ENCODE measurements around the gene PMFBP1.

DNA sequence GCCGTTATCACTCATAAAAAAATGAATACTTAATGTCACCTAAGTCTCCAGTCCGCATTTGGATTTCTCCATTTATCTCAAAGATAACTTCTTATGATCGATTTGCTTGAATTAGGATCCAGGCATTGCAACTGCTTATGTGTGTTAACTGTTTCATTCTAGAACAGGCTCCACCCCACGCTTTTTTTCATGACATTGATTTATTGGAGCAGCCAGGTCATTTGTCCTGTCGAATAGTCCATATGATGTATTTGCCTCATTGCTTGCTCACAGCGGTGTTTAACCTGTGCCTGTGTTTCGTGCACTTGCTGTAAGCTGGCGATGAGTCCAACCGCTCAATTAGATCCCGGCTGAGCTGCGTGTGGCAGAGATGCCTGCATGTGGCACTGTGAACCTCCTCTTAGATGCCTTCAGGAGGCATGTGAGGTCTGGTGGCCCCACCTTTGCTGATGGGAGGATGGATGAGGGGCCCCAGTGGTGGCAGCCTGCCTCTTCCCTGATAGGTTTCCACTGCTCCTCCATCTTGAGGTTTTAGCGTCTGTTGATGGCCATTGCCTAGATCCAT, 61.9 kb downstream of the PMFBP1 start:
- TF ChIP-seq DPF2 (IDR thresholded peaks at IDR 0.05), result no peak
- TF ChIP-seq EP300 (IDR thresholded peaks at IDR 0.05; ENCODE audit: borderline replicate concordance in 1 of 2, control insufficient read depth in 1 of 2, low read depth in 2 of 2, low read length in 2 of 2), result no peak
- TF ChIP-seq, protein P1, sequence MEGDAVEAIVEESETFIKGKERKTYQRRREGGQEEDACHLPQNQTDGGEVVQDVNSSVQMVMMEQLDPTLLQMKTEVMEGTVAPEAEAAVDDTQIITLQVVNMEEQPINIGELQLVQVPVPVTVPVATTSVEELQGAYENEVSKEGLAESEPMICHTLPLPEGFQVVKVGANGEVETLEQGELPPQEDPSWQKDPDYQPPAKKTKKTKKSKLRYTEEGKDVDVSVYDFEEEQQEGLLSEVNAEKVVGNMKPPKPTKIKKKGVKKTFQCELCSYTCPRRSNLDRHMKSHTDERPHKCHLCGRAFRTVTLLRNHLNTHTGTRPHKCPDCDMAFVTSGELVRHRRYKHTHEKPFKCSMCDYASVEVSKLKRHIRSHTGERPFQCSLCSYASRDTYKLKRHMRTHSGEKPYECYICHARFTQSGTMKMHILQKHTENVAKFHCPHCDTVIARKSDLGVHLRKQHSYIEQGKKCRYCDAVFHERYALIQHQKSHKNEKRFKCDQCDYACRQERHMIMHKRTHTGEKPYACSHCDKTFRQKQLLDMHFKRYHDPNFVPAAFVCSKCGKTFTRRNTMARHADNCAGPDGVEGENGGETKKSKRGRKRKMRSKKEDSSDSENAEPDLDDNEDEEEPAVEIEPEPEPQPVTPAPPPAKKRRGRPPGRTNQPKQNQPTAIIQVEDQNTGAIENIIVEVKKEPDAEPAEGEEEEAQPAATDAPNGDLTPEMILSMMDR (IDR thresholded peaks at IDR 0.05 in 2 of 3, conservative IDR thresholded peaks at IDR 0.05 in 1 of 3; ENCODE audit: control insufficient read depth in 2 of 3, extremely low read depth in 1 of 3, insufficient read depth in 1 of 3, low read depth in 3 of 3, low read length in 3 of 3), result no peak
- TF ChIP-seq POLR2A (IDR thresholded peaks at IDR 0.05; ENCODE audit: low read depth, low read length), result no peak
- no peak for TF ChIP-seq HDGF (IDR thresholded peaks at IDR 0.05)
- no peak for TF ChIP-seq CHD1 (IDR thresholded peaks at IDR 0.05; ENCODE audit: low read depth, low read length)
- TF ChIP-seq HDAC2 (IDR thresholded peaks at IDR 0.05), result no peak
- TF ChIP-seq SP1 (IDR thresholded peaks at IDR 0.05; ENCODE audit: low read depth, low read length), result no peak
- TF ChIP-seq CEBPB (IDR thresholded peaks at IDR 0.05; ENCODE audit: borderline replicate concordance in 1 of 2, low read depth in 2 of 2, low read length in 2 of 2), result no peak
- no peak for TF ChIP-seq CHD2 (IDR thresholded peaks at IDR 0.05; ENCODE audit: borderline replicate concordance, low read depth, low read length)
- no peak for TF ChIP-seq SMARCA5 (IDR thresholded peaks at IDR 0.05)
